A549 (cell line): ENCODE data around the gene MCM6. TPM values are rescaled to one million over a fixed set of nuclear protein-coding genes. Genes with fewer than 3 reads are reported as not detected.

Source experiments
- ATAC-seq, 2 experiments: fragments of 200-7000 bp in 1 of 2; fragments of >200 bp in 1 of 2; cut with Nextera tagmentation in 1 of 2; cut with Tn5 transposase in 1 of 2; 3 replicates each; pipeline versions ENCODE4 v1.8.0 to v1.9.1; 2018 to 2020; ENCODE audit warnings: mild to moderate bottlenecking in 1 of 2, moderate library complexity in 1 of 2
- CTCF ChIA-PET: fragments of 300-600 bp; sonication (Branson Sonifier 250); formaldehyde crosslinking; extraction: SDS; loops from one replicate; lab custom pipeline; 2021; ENCODE audit warnings: antibody characterized with exemption, inconsistent platforms; lab: Yijun Ruan, JAX
- POLR2A ChIA-PET: fragments of 350-600 bp; formaldehyde crosslinking; extraction: SDS; loops from one replicate; lab custom pipeline; 2021; ENCODE audit warnings: antibody characterized with exemption, inconsistent platforms; lab: Yijun Ruan, JAX
- DNase-seq, 2 experiments: peaks; one replicate each; pipeline versions ENCODE4 v3.0.0 to v3.0.0-alpha.2; 2011 to 2016; ENCODE audit warnings: low read depth in 1 of 2, low spot score in 1 of 2
- FAIRE-seq: peaks from 2 replicates; lab custom pipeline; 2011; peaks lifted over from hg19 to GRCh38; lab: Jason Lieb, UNC
- H3K27ac ChIP-seq, 2 experiments: fragments of >200 bp; sonication (Bioruptor Twin); formaldehyde crosslinking; 3 replicates each; pipeline ENCODE4 v1.5.1; 2016 to 2017
- H3K4me1 ChIP-seq: fragments of >200 bp; sonication (Bioruptor Twin); formaldehyde crosslinking; 3 replicates; pipeline ENCODE4 v1.6.1; 2016
- H3K4me2 ChIP-seq: fragments of >200 bp; sonication (Bioruptor Twin); formaldehyde crosslinking; 3 replicates; pipeline ENCODE4 v1.6.1; 2016
- H3K4me3 ChIP-seq: fragments of >200 bp; sonication (Bioruptor Twin); formaldehyde crosslinking; 3 replicates; pipeline ENCODE4 v1.5.1; 2016
- H3K9me3 ChIP-seq: fragments of >200 bp; sonication (Bioruptor Twin); formaldehyde crosslinking; 3 replicates; pipeline ENCODE4 v1.6.1; 2016
- BCL3 ChIP-seq: fragments of >200 bp; sonication (Bioruptor Twin); formaldehyde crosslinking; IDR thresholded peaks from 3 replicates; pipeline ENCODE4 v1.6.1; 2016
- CEBPB ChIP-seq, 2 experiments: fragments of >200 bp in 1 of 2; sonication (Bioruptor Twin) in 1 of 2; formaldehyde crosslinking in 1 of 2; IDR thresholded peaks; 2 replicates each; pipeline ENCODE4 v1.6.1; 2012 to 2016
- CTCF ChIP-seq: fragments of >200 bp; sonication (Bioruptor Twin); formaldehyde crosslinking; IDR thresholded peaks from 3 replicates; pipeline ENCODE4 v1.5.1; 2016
- FOSL2 ChIP-seq, 2 experiments: fragments of 450-650 bp in 1 of 2; fragments of >200 bp in 1 of 2; sonication (Bioruptor Twin) in 1 of 2; formaldehyde crosslinking; IDR thresholded peaks; 2 replicates each; pipeline versions ENCODE4 v1.5.0 to v1.6.1; 2016 to 2020; ENCODE audit warnings: mild to moderate bottlenecking in 1 of 2, moderate library complexity in 1 of 2
- HDAC2 ChIP-seq: fragments of 200-600 bp; sonication (generic); IDR thresholded peaks from 2 replicates; pipeline ENCODE4 v1.6.1; 2016
- HMGXB4 ChIP-seq: fragments of 250-450 bp; sonication (Bioruptor Pico); IDR thresholded peaks from 2 replicates; pipeline ENCODE4 v1.5.0; 2021; ENCODE audit warnings: mild to moderate bottlenecking, moderate library complexity, borderline replicate concordance
- HOXB13 ChIP-seq: fragments of 250-450 bp; sonication (Bioruptor Pico); IDR thresholded peaks from 2 replicates; pipeline ENCODE4 v1.5.0; 2020; ENCODE audit warnings: low read depth, mild to moderate bottlenecking, moderate library complexity
- KDM1A ChIP-seq: fragments of 200-600 bp; sonication (generic); IDR thresholded peaks from 2 replicates; pipeline ENCODE4 v1.6.1; 2016; ENCODE audit warnings: low read depth, mild to moderate bottlenecking
- KDM5A ChIP-seq: fragments of 200-600 bp; sonication (generic); IDR thresholded peaks from 2 replicates; pipeline ENCODE4 v1.6.1; 2016; ENCODE audit warnings: antibody characterized with exemption, mild to moderate bottlenecking
- PBX3 ChIP-seq: IDR thresholded peaks from 2 replicates; pipeline ENCODE4 v1.6.1; 2012
- POLR2AphosphoS2 ChIP-seq: conservative IDR thresholded peaks from 2 replicates; pipeline ENCODE4 v1.6.1; 2012; ENCODE audit warnings: low read length, improper control_type of control experiment, inconsistent platforms
- RAD21 ChIP-seq, 2 experiments: fragments of >200 bp in 1 of 2; sonication (Bioruptor Twin) in 1 of 2; formaldehyde crosslinking in 1 of 2; IDR thresholded peaks in 1 of 2; conservative IDR thresholded peaks in 1 of 2; 2 replicates in 1 of 2; 3 replicates in 1 of 2; pipeline ENCODE4 v1.6.1; 2012 to 2018; ENCODE audit warnings: inconsistent platforms in 1 of 2
- SMC3 ChIP-seq: fragments of >200 bp; sonication (Bioruptor Twin); formaldehyde crosslinking; IDR thresholded peaks from 3 replicates; pipeline ENCODE4 v1.6.1; 2018; ENCODE audit warnings: inconsistent platforms
- TFCP2L1 ChIP-seq: fragments of 250-450 bp; sonication (Bioruptor Pico); IDR thresholded peaks from 2 replicates; pipeline ENCODE4 v1.5.0; 2021; ENCODE audit warnings: mild to moderate bottlenecking
- TP53 ChIP-seq: fragments of 250-450 bp; sonication (Bioruptor Pico); IDR thresholded peaks from 2 replicates; pipeline ENCODE4 v1.5.0; 2021; ENCODE audit warnings: mild to moderate bottlenecking, moderate library complexity
- ZC3H11A ChIP-seq: fragments of 450-650 bp; IDR thresholded peaks from 2 replicates; pipeline ENCODE4 v1.6.1; 2014; ENCODE audit warnings: antibody characterized with exemption, mild to moderate bottlenecking
- WGBS: methylation state at CpG from one replicate; pipeline ENCODE4 v1.1.6; 2017; ENCODE audit errors: missing lambda C conversion rate; 5-methylcytosine and 5-hydroxymethylcytosine counted together
- polyA plus RNA-seq, 4 experiments: library from polyadenylated mRNA; depleted of rRNA in 3 of 4; stranded (reverse); fragments of >200 nt; fragmentation: RNase III in 1 of 4; extraction: RNeasy Plus Mini Kit Qiagen cat#74134 plus additional on column Dnase treatment in 1 of 4; gene quantifications; 2 replicates in 3 of 4; 3 replicates in 1 of 4; pipeline ENCODE4 v1.2.3, GENCODE V29; 2011 to 2017

The MCM6 gene
- polyA plus RNA-seq, 2 of the 4 experiments (the other 2 are of a cell fraction): 59.6 to 61.4 TPM

- peak; percentile 6 to 35 for DNase-seq
- TF ChIP-seq CTCF (peak; percentile 63), KDM1A (no peak), POLR2AphosphoS2 (no peak), RAD21 (conservative IDR thresholded peaks at IDR 0.05 in 1 of 2, IDR thresholded peaks at IDR 0.05 in 1 of 2) (peak; percentile 60 to 75), SMC3 (peak; percentile 58), PBX3 (no peak)
- POLR2A ChIA-PET: no interaction called here
- CTCF ChIA-PET: interaction anchor here (0.7 to 3.3 kb wide), 3 partner anchors 14 to 469 kb away, joined by 3 to 56 read pairs (median 5); no protein-coding TSS in a partner anchor
- 34% methylated on average over 3 of the region's 3 CpGs for WGBS
- FAIRE-seq: no peak
- ATAC-seq: peak; percentile 54 to 71; a peak in 3 of 6 replicates
- Histone ChIP-seq H3K27ac (no peak overlapping the region), H3K9me3 (no peaks in the 10 kb centered on the region), H3K4me1 (no peaks in the 10 kb centered on the region), H3K4me2 (no peak overlapping the region), H3K4me3 (no peak overlapping the region)
These were observed 40.0 kb upstream of the MCM6 start for GRCh38 chr2:135916207-135916606.

GRCh38 chr2:135914485-135914884 is 38.2 kb upstream of the MCM6 start:
- ChIA-PET CTCF (interaction anchor here (0.5 to 3.3 kb wide), 20 partner anchors 8 to 532 kb away, joined by 3 to 56 read pairs (median 4); no protein-coding TSS in a partner anchor), POLR2A (no interaction called here)

More at GRCh38 chr2:135914485-135914884, 38.2 kb upstream of the MCM6 start:
- ATAC-seq (no peak), FAIRE-seq (no peak), DNase-seq (no peak)
- TF ChIP-seq HOXB13 (CRISPR knock-in tag) (no peak), HMGXB4 (CRISPR knock-in tag) (no peak), KDM1A (no peak), TFCP2L1 (no peak), CEBPB (IDR thresholded peaks at IDR 0.05) (no peak), HDAC2 (no peak), KDM5A (no peak), TP53 (CRISPR knock-in tag) (no peak), BCL3 (no peak), FOSL2 (IDR thresholded peaks at IDR 0.05) (no peak), FOSL2 (CRISPR knock-in tag; IDR thresholded peaks at IDR 0.05) (no peak), ZC3H11A (no peak)
- H3K4me1 ChIP-seq: no peaks in the 10 kb centered on the region
- WGBS: 66% methylated on average over 3 of the region's 3 CpGs
- no peak overlapping the region for H3K4me2 ChIP-seq
- no peak overlapping the region for H3K4me3 ChIP-seq
- H3K9me3 ChIP-seq: no peaks in the 10 kb centered on the region
- H3K27ac ChIP-seq: no peak overlapping the region
